ENCODE measurements around the gene FAF1. TPM values are rescaled to one million over a fixed set of nuclear protein-coding genes. Genes with fewer than 3 reads are reported as not detected.

The FAF1 gene
- total and polyA plus RNA-seq, 4 donors = 52.9 to 66.9 (median 61.6) TPM

- DNase-seq (ENCODE audit: low read depth in 4 of 6, low spot score in 6 of 6) = no peak
- Histone ChIP-seq H3K4me1 (ENCODE audit: control insufficient read depth, insufficient read depth, low read length) (no peaks in the 10 kb centered on the region), H3K27ac (ENCODE audit: low read depth, low read length) (no peak overlapping the region), H3K9me3 (ENCODE audit: control insufficient read depth, insufficient read depth, low read length) (no peaks in the 10 kb centered on the region), H3K36me3 (ENCODE audit: control insufficient read depth, insufficient read depth, low read length) (peaks cover 5% of the 10 kb centered on the region), H3K4me3 (ENCODE audit: low read depth, low read length) (no peak overlapping the region), H3K27me3 (ENCODE audit: control insufficient read depth, insufficient read depth, low read length) (no peaks in the 10 kb centered on the region)
- no CpG with 5 or more reads among the region's 1 CpG for WGBS (ENCODE audit: insufficient coverage)
Measured at GRCh38 chr1:50476800-50477199, 483.3 kb downstream of the FAF1 start.

GRCh38 chr1:50474859-50475809 is 484.9 kb downstream of the FAF1 start:
- Histone ChIP-seq H3K36me3 (ENCODE audit: control insufficient read depth, insufficient read depth, low read length) (peaks cover 5% of the 10 kb centered on the region), H3K4me3 (ENCODE audit: low read depth, low read length) (no peak overlapping the region), H3K4me1 (ENCODE audit: control insufficient read depth, insufficient read depth, low read length) (no peaks in the 10 kb centered on the region), H3K9me3 (ENCODE audit: control insufficient read depth, insufficient read depth, low read length) (no peaks in the 10 kb centered on the region), H3K27ac (ENCODE audit: low read depth, low read length) (no peak overlapping the region), H3K27me3 (ENCODE audit: control insufficient read depth, insufficient read depth, low read length) (no peaks in the 10 kb centered on the region)
- 67% methylated on average over 6 of the region's 7 CpGs for WGBS (ENCODE audit: insufficient coverage)
- DNase-seq (ENCODE audit: low read depth in 4 of 6, low spot score in 6 of 6) = no peak

- no peak for DNase-seq (ENCODE audit: low read depth in 4 of 6, low spot score in 6 of 6)
- no peaks in the 10 kb centered on the region for H3K4me1 ChIP-seq (ENCODE audit: control insufficient read depth, insufficient read depth, low read length)
- H3K9me3 ChIP-seq (ENCODE audit: control insufficient read depth, insufficient read depth, low read length) = no peaks in the 10 kb centered on the region
- H3K4me3 ChIP-seq (ENCODE audit: low read depth, low read length) = no peak overlapping the region
- H3K27ac ChIP-seq (ENCODE audit: low read depth, low read length) = no peak overlapping the region
- no peaks in the 10 kb centered on the region for H3K27me3 ChIP-seq (ENCODE audit: control insufficient read depth, insufficient read depth, low read length)
- H3K36me3 ChIP-seq (ENCODE audit: control insufficient read depth, insufficient read depth, low read length) = peaks cover 5% of the 10 kb centered on the region
Measured at GRCh38 chr1:50473513-50473912, 486.6 kb downstream of the FAF1 start.

- Histone ChIP-seq H3K9me3 (ENCODE audit: control insufficient read depth, insufficient read depth, low read length) (no peaks in the 10 kb centered on the region), H3K27ac (ENCODE audit: low read depth, low read length) (no peak overlapping the region), H3K4me1 (ENCODE audit: control insufficient read depth, insufficient read depth, low read length) (no peaks in the 10 kb centered on the region), H3K36me3 (ENCODE audit: control insufficient read depth, insufficient read depth, low read length) (peaks cover 5% of the 10 kb centered on the region), H3K27me3 (ENCODE audit: control insufficient read depth, insufficient read depth, low read length) (no peaks in the 10 kb centered on the region), H3K4me3 (ENCODE audit: low read depth, low read length) (no peak overlapping the region)
- DNase-seq (ENCODE audit: low read depth in 4 of 6, low spot score in 6 of 6) = no peak
- 97% methylated on average over 2 of the region's 3 CpGs for WGBS (ENCODE audit: insufficient coverage)
Measured at GRCh38 chr1:50471967-50472366, 488.1 kb downstream of the FAF1 start.

GRCh38 chr1:50462964-50463363 is 497.1 kb downstream of the FAF1 start:
- no peaks in the 10 kb centered on the region for H3K4me1 ChIP-seq (ENCODE audit: control insufficient read depth, insufficient read depth, low read length)
- no peaks in the 10 kb centered on the region for H3K36me3 ChIP-seq (ENCODE audit: control insufficient read depth, insufficient read depth, low read length)
- H3K9me3 ChIP-seq (ENCODE audit: control insufficient read depth, insufficient read depth, low read length) = no peaks in the 10 kb centered on the region
- H3K4me3 ChIP-seq (ENCODE audit: low read depth, low read length) = no peak overlapping the region
- H3K27me3 ChIP-seq (ENCODE audit: control insufficient read depth, insufficient read depth, low read length) = no peaks in the 10 kb centered on the region
- H3K27ac ChIP-seq (ENCODE audit: low read depth, low read length) = no peak overlapping the region
- DNase-seq (ENCODE audit: low read depth in 4 of 6, low spot score in 6 of 6) = no peak
- WGBS (ENCODE audit: insufficient coverage) = 63% methylated on average over 1 of the region's 2 CpGs

- 92% methylated on average over 2 of the region's 5 CpGs for WGBS (ENCODE audit: insufficient coverage)
- DNase-seq (ENCODE audit: low read depth in 4 of 6, low spot score in 6 of 6) = peak in 1 of 6 donors; percentile 6
- H3K36me3 ChIP-seq (ENCODE audit: control insufficient read depth, insufficient read depth, low read length) = no peaks in the 10 kb centered on the region
Measured at GRCh38 chr1:50458507-50458906, 501.6 kb downstream of the FAF1 start.

GRCh38 chr1:50454911-50455310 is 505.2 kb downstream of the FAF1 start:
- Histone ChIP-seq H3K36me3 (ENCODE audit: control insufficient read depth, insufficient read depth, low read length) (no peaks in the 10 kb centered on the region), H3K4me3 (ENCODE audit: low read depth, low read length) (no peak overlapping the region), H3K27me3 (ENCODE audit: control insufficient read depth, insufficient read depth, low read length) (no peaks in the 10 kb centered on the region), H3K9me3 (ENCODE audit: control insufficient read depth, insufficient read depth, low read length) (no peaks in the 10 kb centered on the region), H3K27ac (ENCODE audit: low read depth, low read length) (no peak overlapping the region), H3K4me1 (ENCODE audit: control insufficient read depth, insufficient read depth, low read length) (no peaks in the 10 kb centered on the region)
- no peak for DNase-seq (ENCODE audit: low read depth in 4 of 6, low spot score in 6 of 6)
- 80% methylated on average over 1 of the region's 1 CpG for WGBS (ENCODE audit: insufficient coverage)

More at GRCh38 chr1:50458507-50458906, 501.6 kb downstream of the FAF1 start:
- H3K9me3 ChIP-seq (ENCODE audit: control insufficient read depth, insufficient read depth, low read length) = no peaks in the 10 kb centered on the region
- H3K4me1 ChIP-seq (ENCODE audit: control insufficient read depth, insufficient read depth, low read length) = no peaks in the 10 kb centered on the region
- no peaks in the 10 kb centered on the region for H3K27me3 ChIP-seq (ENCODE audit: control insufficient read depth, insufficient read depth, low read length)
- H3K27ac ChIP-seq (ENCODE audit: low read depth, low read length) = no peak overlapping the region
- no peak overlapping the region for H3K4me3 ChIP-seq (ENCODE audit: low read depth, low read length)

GRCh38 chr1:50453266-50453665 is 506.8 kb downstream of the FAF1 start:
- DNase-seq (ENCODE audit: low read depth in 4 of 6, low spot score in 6 of 6) = peak in 1 of 6 donors; percentile 74
- H3K27me3 ChIP-seq (ENCODE audit: control insufficient read depth, insufficient read depth, low read length) = no peaks in the 10 kb centered on the region
- H3K36me3 ChIP-seq (ENCODE audit: control insufficient read depth, insufficient read depth, low read length) = no peaks in the 10 kb centered on the region
- H3K9me3 ChIP-seq (ENCODE audit: control insufficient read depth, insufficient read depth, low read length) = no peaks in the 10 kb centered on the region
- H3K4me3 ChIP-seq (ENCODE audit: low read depth, low read length) = no peak overlapping the region
- no peak overlapping the region for H3K27ac ChIP-seq (ENCODE audit: low read depth, low read length)
- H3K4me1 ChIP-seq (ENCODE audit: control insufficient read depth, insufficient read depth, low read length) = no peaks in the 10 kb centered on the region
- WGBS (ENCODE audit: insufficient coverage) = 0% methylated on average over 1 of the region's 7 CpGs

GRCh38 chr1:50452700-50453099 is 507.4 kb downstream of the FAF1 start:
- no peak overlapping the region for H3K27ac ChIP-seq (ENCODE audit: low read depth, low read length)
- H3K4me1 ChIP-seq (ENCODE audit: control insufficient read depth, insufficient read depth, low read length) = no peaks in the 10 kb centered on the region
- no peaks in the 10 kb centered on the region for H3K9me3 ChIP-seq (ENCODE audit: control insufficient read depth, insufficient read depth, low read length)
- no peaks in the 10 kb centered on the region for H3K36me3 ChIP-seq (ENCODE audit: control insufficient read depth, insufficient read depth, low read length)
- H3K27me3 ChIP-seq (ENCODE audit: control insufficient read depth, insufficient read depth, low read length) = no peaks in the 10 kb centered on the region
- no CpG with 5 or more reads among the region's 1 CpG for WGBS (ENCODE audit: insufficient coverage)
- no peak for DNase-seq (ENCODE audit: low read depth in 4 of 6, low spot score in 6 of 6)
- no peak overlapping the region for H3K4me3 ChIP-seq (ENCODE audit: low read depth, low read length)

Measured in spinal cord (tissue), 10 donors.